Measurements from ENCODE around the gene KCNK15.

DNA sequence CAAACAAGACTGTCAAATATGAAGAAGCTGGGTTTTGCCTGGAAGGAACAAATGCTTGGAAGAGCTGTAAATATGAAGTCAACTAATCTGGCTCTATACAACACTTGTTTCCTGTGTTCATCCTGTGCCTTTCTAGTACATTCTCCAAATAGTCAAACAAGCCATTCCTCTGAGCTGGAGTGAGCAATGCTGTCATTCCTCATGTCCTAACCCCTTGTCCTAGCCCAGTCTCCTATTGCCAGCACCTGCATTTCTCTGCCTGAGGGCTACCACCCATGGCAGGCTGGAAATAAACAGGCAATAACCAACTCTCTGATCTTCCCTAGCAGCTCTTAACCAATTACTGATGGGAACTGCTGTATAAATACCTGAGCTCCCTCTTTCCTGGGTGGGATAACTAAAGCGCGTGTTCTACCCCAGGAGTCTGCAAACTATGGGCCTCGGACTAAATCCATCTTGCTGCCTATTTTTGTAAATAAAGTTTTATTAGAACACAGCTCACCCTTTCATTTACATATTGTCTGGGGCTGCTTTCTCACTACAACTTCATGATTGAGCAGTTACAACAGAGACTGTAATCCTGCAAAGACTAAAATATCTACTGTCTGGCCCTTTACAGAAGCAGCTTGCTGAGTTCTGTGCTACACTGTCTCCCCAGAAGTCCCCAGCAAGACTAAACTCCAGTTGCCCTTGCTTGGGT lies 51.2 kb downstream of the KCNK15 start:
- TF ChIP-seq, protein P1, sequence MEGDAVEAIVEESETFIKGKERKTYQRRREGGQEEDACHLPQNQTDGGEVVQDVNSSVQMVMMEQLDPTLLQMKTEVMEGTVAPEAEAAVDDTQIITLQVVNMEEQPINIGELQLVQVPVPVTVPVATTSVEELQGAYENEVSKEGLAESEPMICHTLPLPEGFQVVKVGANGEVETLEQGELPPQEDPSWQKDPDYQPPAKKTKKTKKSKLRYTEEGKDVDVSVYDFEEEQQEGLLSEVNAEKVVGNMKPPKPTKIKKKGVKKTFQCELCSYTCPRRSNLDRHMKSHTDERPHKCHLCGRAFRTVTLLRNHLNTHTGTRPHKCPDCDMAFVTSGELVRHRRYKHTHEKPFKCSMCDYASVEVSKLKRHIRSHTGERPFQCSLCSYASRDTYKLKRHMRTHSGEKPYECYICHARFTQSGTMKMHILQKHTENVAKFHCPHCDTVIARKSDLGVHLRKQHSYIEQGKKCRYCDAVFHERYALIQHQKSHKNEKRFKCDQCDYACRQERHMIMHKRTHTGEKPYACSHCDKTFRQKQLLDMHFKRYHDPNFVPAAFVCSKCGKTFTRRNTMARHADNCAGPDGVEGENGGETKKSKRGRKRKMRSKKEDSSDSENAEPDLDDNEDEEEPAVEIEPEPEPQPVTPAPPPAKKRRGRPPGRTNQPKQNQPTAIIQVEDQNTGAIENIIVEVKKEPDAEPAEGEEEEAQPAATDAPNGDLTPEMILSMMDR (IDR thresholded peaks at IDR 0.05) = no peak
- TF ChIP-seq ZFX (IDR thresholded peaks at IDR 0.05; ENCODE audit: borderline replicate concordance) = no peak
